Thyroid gland (tissue), 4 donors: Measurements from ENCODE around the gene LINC01488.

Experiments
- CTCF ChIP-seq, 6 experiments: fragments of 200-600 bp in 3 of 6; fragments of 450-650 bp in 3 of 6; sonication (generic) in 3 of 6; IDR thresholded peaks; one replicate each; pipeline ENCODE4 v1.5.1; 2016 to 2019; ENCODE audit warnings: antibody characterized with exemption in 6 of 6, mild to moderate bottlenecking in 2 of 6, inconsistent platforms in 1 of 6, moderate library complexity in 1 of 6
- POLR2A ChIP-seq, 2 donors: fragments of 450-650 bp; IDR thresholded peaks; one replicate each; pipeline ENCODE4 v1.6.1; 2017; ENCODE audit warnings: antibody characterized with exemption in 2 of 2, mild to moderate bottlenecking in 2 of 2, moderate library complexity in 1 of 2

GRCh38 chr11:69436041-69436982, 45.2 kb upstream of the LINC01488 start:
- TF ChIP-seq CTCF (IDR thresholded peaks at IDR 0.05) = no peak
- TF ChIP-seq POLR2A (IDR thresholded peaks at IDR 0.05) = no peak
